Pancreas (tissue), 10 donors: ENCODE data around the gene MAP3K4. TPM values are rescaled to one million over a fixed set of nuclear protein-coding genes. Genes with fewer than 3 reads are reported as not detected.

Source experiments
- ATAC-seq, 4 donors: fragments of 200-7000 bp; cut with Tn5 transposase; one replicate each; pipeline versions ENCODE4 v1.8.0 to v1.9.1; 2020; ENCODE audit warnings: mild to moderate bottlenecking in 4 of 4, moderate library complexity in 4 of 4
- DNase-seq, 6 donors: peaks; one replicate each; pipeline ENCODE4 v3.0.0-alpha.2; 2020
- FAIRE-seq: peaks from 2 replicates; lab custom pipeline; 2012; peaks lifted over from hg19 to GRCh38; lab: Jason Lieb, UNC
- H3K27ac ChIP-seq, 4 donors: fragments of 200-600 bp; sonication (generic); 1 replicate in 3 of 4; 2 replicates in 1 of 4; pipeline versions ENCODE4 v1.5.0 to v1.8.0; 2020
- H3K27me3 ChIP-seq, 4 donors: fragments of 200-600 bp; one replicate each; pipeline ENCODE4 v1.8.0; 2021
- H3K36me3 ChIP-seq, 3 donors: fragments of 200-600 bp; sonication (generic) in 1 of 3; one replicate each; pipeline versions ENCODE4 v1.5.0 to v1.8.0; 2020 to 2021
- H3K4me1 ChIP-seq, 3 donors: fragments of 200-600 bp; one replicate each; pipeline ENCODE4 v1.8.0; 2021
- H3K4me3 ChIP-seq, 4 donors: fragments of 200-600 bp; sonication (generic) in 2 of 4; one replicate each; pipeline versions ENCODE4 v1.5.0 to v1.8.0; 2020 to 2021
- H3K9me3 ChIP-seq, 4 donors: fragments of 200-600 bp; one replicate each; pipeline ENCODE4 v1.8.0; 2021
- WGBS, 2 donors: extraction: QIAGEN DNeasy Blood & Tissue Kit; methylation state at CpG; one replicate each; pipeline ENCODE4 v1.1.7; 2013; 5-methylcytosine and 5-hydroxymethylcytosine counted together
- intact Hi-C, 3 donors: fragments of 100-400 bp; cut with DNase I; formaldehyde crosslinking; loops; one replicate each; pipeline versions ENCODE4 v1.11.1 to v1.14.2; 2022
- polyA plus RNA-seq, 2 donors: library from polyadenylated mRNA; stranded (reverse); fragments of 200-250 nt; gene quantifications; one replicate each; pipeline ENCODE4 v1.2.3, GENCODE V29; 2013
- total RNA-seq, 6 donors: library from RNA; stranded (reverse); fragmentation: NEBNext Ultra II Directional in 4 of 6; extraction: Animal tissue kit (Norgen Biotek cat#: 25700) in 4 of 6; gene quantifications; one replicate each; pipeline versions ENCODE4 v1.2.1 to v1.2.4, GENCODE V29; 2021 to 2023
- TF ChIP-seq, protein P1 (sequence below), 4 donors: fragments of 200-600 bp; sonication (generic) in 3 of 4; IDR thresholded peaks; one replicate each; pipeline versions ENCODE4 v1.5.0 to v1.8.0; 2021; ENCODE audit warnings: antibody characterized with exemption in 4 of 4
- donor health status: healthy with polysubstance abuse.
- donor health status: DM: no; HTN: no; CAD: no; lungs with moderate emphysema.
- donor health status: DM: no; HTN: no; CAD: no.
- donor health status: control.
- donor health status: control.
- donor health status: Bipolar disorder and iron deficiency.
- donor health status: DM: yes; HTN: yes; CAD: no.
- donor health status: DM: no; HTN: no; CAD: no.
- donor health status: DM: no; HTN: no; CAD: no.
- donor health status: DM: yes; HTN: yes; CAD: no.

Gene MAP3K4
- total and polyA plus RNA-seq, 8 donors = 10.8 to 32.0 (median 25.3) TPM

DNA sequence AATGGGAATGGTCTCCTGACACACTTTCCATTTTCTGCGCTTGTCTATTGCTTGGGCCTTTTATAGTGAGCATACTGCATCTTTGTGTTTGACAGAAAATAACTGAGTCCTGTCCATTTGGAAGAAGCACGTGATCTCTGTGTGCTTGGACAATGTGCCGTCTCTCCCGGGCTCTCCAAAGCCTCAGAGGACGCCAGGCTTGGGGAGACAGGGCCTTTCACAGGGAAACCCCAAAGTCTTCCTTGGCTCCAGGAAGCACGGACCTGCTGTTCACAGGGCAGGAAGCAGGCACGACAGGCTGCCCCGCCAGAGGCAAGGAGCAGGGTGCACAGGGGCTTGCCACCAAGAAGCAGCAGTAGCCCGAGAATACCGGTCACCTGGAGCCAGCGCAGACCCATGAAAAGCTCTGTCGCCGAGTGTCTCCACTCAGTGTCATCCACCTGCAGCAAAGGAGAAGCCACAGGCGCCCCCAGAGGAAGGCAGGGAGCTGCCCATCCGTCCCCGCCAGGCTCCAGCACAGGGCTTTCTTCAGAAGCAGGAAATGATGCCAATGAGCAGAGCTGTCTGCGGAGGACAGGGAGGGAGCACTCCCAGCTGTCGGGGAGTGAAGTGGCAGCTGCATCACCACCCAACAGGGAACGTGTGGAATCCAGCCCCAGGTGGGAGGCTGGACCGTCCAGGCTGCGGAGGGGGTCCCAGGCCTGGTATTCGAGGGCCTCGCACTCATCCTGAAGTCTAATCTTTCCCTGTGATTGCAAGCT lies 147.2 kb downstream of the MAP3K4 start:
- TF ChIP-seq, protein P1, sequence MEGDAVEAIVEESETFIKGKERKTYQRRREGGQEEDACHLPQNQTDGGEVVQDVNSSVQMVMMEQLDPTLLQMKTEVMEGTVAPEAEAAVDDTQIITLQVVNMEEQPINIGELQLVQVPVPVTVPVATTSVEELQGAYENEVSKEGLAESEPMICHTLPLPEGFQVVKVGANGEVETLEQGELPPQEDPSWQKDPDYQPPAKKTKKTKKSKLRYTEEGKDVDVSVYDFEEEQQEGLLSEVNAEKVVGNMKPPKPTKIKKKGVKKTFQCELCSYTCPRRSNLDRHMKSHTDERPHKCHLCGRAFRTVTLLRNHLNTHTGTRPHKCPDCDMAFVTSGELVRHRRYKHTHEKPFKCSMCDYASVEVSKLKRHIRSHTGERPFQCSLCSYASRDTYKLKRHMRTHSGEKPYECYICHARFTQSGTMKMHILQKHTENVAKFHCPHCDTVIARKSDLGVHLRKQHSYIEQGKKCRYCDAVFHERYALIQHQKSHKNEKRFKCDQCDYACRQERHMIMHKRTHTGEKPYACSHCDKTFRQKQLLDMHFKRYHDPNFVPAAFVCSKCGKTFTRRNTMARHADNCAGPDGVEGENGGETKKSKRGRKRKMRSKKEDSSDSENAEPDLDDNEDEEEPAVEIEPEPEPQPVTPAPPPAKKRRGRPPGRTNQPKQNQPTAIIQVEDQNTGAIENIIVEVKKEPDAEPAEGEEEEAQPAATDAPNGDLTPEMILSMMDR (IDR thresholded peaks at IDR 0.05) = no peak
- DNase-seq (no peak), ATAC-seq (no peak), FAIRE-seq (no peak)
- intact Hi-C loops = no loop called here
- Histone ChIP-seq H3K4me3 (no peak overlapping the region), H3K4me1 (no peaks in the 10 kb centered on the region), H3K36me3 (no peaks in the 10 kb centered on the region), H3K27ac (no peak overlapping the region), H3K9me3 (no peaks in the 10 kb centered on the region), H3K27me3 (no peaks in the 10 kb centered on the region)
- WGBS, 2 donors = 90 to 95% methylated on average over 23 of the region's 23 CpGs

DNA sequence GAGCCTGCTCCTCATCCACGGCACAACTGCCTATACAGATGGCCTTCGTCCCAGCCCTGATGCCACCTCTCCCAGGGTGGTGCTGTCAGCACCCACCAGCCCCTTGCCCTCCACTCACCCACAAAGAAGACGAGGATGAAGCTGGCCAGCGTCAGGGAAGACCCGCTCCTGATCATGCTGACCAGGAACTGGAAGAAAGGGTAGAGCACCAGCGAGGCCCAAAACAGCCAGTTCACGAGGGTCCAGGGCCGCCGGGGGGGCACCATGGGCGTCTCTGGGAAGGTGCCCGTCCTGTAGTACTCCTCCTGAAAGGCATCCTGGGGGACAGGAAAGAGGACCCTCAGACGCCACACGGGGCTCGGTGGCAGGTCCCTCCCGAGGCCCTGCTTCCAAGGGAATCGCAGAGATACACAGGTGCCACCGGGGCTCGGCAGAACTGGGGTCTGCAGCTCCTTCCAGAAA lies 147.8 kb downstream of the MAP3K4 start:
- H3K27me3 ChIP-seq = no peaks in the 10 kb centered on the region
- DNase-seq = no peak
- intact Hi-C loops = no loop called here
- no peaks in the 10 kb centered on the region for H3K4me1 ChIP-seq
- H3K36me3 ChIP-seq = no peaks in the 10 kb centered on the region
- 87 to 91% methylated on average over 18 of the region's 18 CpGs for WGBS, 2 donors
- H3K9me3 ChIP-seq = no peaks in the 10 kb centered on the region
- no peak for ATAC-seq
- H3K27ac ChIP-seq = no peak overlapping the region
- no peak for FAIRE-seq
- TF ChIP-seq, protein P1 (IDR thresholded peaks at IDR 0.05) = no peak
- H3K4me3 ChIP-seq = no peak overlapping the region

DNA sequence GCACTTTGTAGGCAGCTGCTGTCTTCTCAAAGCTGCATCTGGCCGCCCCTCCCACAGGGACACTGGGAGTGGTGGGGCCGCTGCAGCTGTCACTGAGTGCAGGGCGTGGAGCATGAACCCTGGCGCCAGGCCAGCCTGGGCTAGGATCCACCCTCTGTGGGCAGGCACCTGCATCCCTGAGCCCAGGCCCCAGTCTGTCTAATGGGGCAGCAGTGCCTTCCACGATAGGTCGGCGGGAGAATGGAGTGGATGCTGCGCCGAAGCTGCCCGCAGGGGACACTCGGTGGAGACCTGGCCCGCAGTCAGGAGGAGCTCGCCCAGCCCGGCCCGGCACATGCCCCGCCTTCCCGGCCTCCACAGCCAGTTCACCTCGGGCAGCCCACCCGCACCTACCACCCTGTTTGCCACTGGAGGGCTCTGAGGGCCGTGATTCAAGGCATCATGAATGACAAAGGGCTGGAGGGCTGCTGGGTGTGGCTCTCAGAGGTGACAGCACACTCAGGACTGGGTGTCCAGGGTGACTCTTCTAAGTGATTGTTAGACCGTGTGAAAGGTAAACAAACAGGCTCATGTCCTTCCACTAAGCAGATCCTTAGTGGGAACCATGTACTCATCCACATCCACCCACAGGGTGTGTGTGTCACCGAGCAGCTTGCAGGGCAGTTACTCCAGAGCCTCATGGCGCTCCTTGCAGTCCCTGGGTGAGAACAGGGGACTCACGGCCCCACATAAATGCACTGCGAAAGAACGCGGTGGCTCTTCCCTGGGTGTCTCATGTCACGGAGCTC lies 148.4 kb downstream of the MAP3K4 start:
- FAIRE-seq (no peak), DNase-seq (peak in 1 of 6 donors; percentile 45), ATAC-seq (peak in 1 of 4 donors; percentile 37)
- intact Hi-C loops = no loop called here
- H3K9me3 ChIP-seq = no peaks in the 10 kb centered on the region
- 85 to 88% methylated on average over 28 of the region's 28 CpGs for WGBS, 2 donors
- no peak overlapping the region for H3K4me3 ChIP-seq
- TF ChIP-seq, protein P1 (IDR thresholded peaks at IDR 0.05) = no peak
- no peak overlapping the region for H3K27ac ChIP-seq
- H3K27me3 ChIP-seq = no peaks in the 10 kb centered on the region
- H3K4me1 ChIP-seq = no peaks in the 10 kb centered on the region
- no peaks in the 10 kb centered on the region for H3K36me3 ChIP-seq

DNA sequence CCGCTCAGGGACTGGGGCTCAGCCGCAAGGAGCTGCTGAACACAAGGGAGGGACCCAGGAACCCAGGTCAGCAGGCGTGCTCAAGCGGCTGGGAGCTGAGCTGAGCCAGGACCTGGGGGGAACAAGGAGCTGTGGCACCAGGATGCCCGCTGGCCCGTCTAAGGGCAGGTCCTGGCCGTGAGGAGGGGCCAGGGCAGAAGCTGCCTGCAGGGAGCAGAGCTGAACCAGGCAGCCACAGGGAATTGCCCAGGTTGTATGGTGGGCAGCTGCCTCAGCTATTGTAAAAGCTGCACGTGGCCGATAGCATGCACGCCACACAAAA lies 148.9 kb downstream of the MAP3K4 start:
- WGBS, 2 donors = 94% methylated on average over 10 of the region's 10 CpGs
- no peaks in the 10 kb centered on the region for H3K36me3 ChIP-seq
- no peaks in the 10 kb centered on the region for H3K27me3 ChIP-seq
- no peaks in the 10 kb centered on the region for H3K4me1 ChIP-seq
- no peaks in the 10 kb centered on the region for H3K9me3 ChIP-seq
- H3K27ac ChIP-seq = no peak overlapping the region
- intact Hi-C loops = no loop called here
- TF ChIP-seq, protein P1 (IDR thresholded peaks at IDR 0.05) = no peak
- FAIRE-seq = no peak
- ATAC-seq = no peak
- H3K4me3 ChIP-seq = no peak overlapping the region
- DNase-seq = no peak
